Measurements from ENCODE around the gene TYR. TPM values are rescaled to one million over a fixed set of nuclear protein-coding genes. Genes with fewer than 3 reads are reported as not detected.
A peak's percentile ranks its signal among the peaks of the same experiment; 100 is the strongest.

TYR gene
- total RNA-seq, 1 donor from 2014 or later, result not detected

DNA sequence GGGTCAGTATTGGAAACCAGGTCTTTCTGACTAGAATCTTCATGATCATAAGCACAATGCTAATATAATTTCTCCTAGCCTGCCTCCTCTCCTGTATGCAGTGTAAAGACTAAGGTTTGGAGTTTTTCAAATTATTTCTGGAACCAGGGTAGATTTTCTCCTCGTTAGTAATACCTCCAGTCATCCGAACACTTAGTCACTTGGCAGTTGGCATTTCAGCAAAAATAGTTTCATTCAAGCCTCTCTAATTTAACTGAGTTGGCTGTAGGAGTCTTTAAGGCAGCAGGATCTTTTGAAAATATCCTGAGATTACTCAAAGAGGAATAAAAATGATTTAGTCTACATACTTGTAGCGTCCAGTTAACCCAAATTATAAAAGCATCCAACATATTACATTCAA is 6.3 kb downstream of the TYR start:
- H3K27ac ChIP-seq, result peak overlapping the region in 1 of 2 donors; percentile 62
- no peaks in the 10 kb centered on the region for H3K27me3 ChIP-seq
- DNase-seq (ENCODE audit: low spot score in 2 of 2), result no peak
- H3K9me3 ChIP-seq, result no peaks in the 10 kb centered on the region
- no peaks in the 10 kb centered on the region for H3K36me3 ChIP-seq
- no peak overlapping the region for H3K4me3 ChIP-seq
- intact Hi-C loops (cut with DNase I), result loop anchor here (10.0 kb wide), 1 partner anchor 849 kb away; the partner anchor contains the start of gene CTSC
- peaks cover 0 to 5% of the 10 kb centered on the region in 2 donors for H3K4me1 ChIP-seq
- TF ChIP-seq, protein P1, sequence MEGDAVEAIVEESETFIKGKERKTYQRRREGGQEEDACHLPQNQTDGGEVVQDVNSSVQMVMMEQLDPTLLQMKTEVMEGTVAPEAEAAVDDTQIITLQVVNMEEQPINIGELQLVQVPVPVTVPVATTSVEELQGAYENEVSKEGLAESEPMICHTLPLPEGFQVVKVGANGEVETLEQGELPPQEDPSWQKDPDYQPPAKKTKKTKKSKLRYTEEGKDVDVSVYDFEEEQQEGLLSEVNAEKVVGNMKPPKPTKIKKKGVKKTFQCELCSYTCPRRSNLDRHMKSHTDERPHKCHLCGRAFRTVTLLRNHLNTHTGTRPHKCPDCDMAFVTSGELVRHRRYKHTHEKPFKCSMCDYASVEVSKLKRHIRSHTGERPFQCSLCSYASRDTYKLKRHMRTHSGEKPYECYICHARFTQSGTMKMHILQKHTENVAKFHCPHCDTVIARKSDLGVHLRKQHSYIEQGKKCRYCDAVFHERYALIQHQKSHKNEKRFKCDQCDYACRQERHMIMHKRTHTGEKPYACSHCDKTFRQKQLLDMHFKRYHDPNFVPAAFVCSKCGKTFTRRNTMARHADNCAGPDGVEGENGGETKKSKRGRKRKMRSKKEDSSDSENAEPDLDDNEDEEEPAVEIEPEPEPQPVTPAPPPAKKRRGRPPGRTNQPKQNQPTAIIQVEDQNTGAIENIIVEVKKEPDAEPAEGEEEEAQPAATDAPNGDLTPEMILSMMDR (IDR thresholded peaks at IDR 0.05), result no peak

DNA sequence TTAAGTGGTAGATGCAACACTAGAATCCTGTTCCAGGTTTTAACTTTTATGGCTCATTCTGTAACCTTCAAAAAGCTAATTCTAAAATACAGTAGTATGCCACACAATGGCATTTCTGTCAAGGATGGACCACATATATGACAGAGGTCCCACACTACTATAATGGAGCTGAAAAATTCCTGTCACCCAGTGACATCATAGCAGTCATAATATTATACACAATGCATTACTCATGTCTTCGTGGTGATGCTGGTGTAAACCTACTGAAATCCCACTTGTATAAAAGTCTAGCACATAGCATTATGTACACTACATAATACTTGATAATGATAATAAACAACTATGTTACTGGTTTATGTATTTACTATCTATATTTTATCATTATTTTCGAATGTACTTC is 12.1 kb downstream of the TYR start:
- TF ChIP-seq, protein P1 (IDR thresholded peaks at IDR 0.05), result no peak
- no peaks in the 10 kb centered on the region for H3K4me1 ChIP-seq
- no peak overlapping the region for H3K4me3 ChIP-seq
- H3K27ac ChIP-seq, result no peak overlapping the region
- H3K27me3 ChIP-seq, result no peaks in the 10 kb centered on the region
- H3K9me3 ChIP-seq, result no peaks in the 10 kb centered on the region
- intact Hi-C loops (cut with DNase I), result loop anchor here (10.0 kb wide), 1 partner anchor 855 kb away; the partner anchor contains the start of gene CTSC
- no peak for DNase-seq (ENCODE audit: low spot score in 2 of 2)
- H3K36me3 ChIP-seq, result no peaks in the 10 kb centered on the region

DNA sequence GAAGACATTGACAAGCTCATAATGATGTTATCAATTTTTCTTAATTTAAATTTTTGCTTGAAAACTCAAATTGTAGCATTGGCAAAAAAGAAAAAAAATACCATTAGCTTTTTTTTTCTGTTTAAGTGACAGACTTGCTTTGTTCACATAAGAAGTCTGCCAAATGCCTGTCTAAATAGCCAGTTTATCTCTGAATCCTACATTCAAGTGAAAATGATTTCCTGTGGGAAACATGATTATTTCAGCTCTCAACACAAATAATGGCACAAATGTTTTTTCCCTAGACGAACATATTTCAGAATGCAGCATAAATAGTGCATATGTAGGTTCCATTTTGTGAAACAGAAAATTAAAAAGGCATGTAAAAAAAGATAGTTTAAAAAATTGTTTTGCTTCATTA is 23.5 kb downstream of the TYR start:
- H3K36me3 ChIP-seq, result no peaks in the 10 kb centered on the region
- H3K9me3 ChIP-seq, result no peaks in the 10 kb centered on the region
- no peak overlapping the region for H3K4me3 ChIP-seq
- no peaks in the 10 kb centered on the region for H3K27me3 ChIP-seq
- no peak overlapping the region for H3K27ac ChIP-seq
- TF ChIP-seq, protein P1 (IDR thresholded peaks at IDR 0.05), result no peak
- intact Hi-C loops (cut with DNase I), result no loop called here
- DNase-seq (ENCODE audit: low spot score in 2 of 2), result no peak
- H3K4me1 ChIP-seq, result no peaks in the 10 kb centered on the region

DNA sequence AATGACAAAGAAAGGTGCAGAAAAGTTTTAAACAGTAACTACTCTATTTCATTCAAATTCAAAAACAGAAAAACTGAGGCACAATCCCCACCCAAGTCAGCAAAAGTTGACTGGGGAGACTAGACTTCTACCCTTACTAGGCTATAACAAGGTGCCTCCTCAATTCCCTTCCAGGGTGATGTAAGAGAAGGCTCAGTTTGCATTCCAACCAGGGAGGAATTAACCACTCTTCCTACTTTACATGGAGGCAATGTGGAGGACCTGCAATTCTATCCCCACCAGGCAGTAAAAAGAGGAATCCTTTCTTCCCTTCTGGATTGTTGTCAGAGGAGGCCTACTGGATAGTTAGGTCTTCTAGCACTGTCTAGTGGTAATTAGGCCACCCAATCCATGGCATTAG is 26.1 kb downstream of the TYR start:
- no peak for DNase-seq (ENCODE audit: low spot score in 2 of 2)
- no peak overlapping the region for H3K27ac ChIP-seq
- no peak overlapping the region for H3K4me3 ChIP-seq
- no peaks in the 10 kb centered on the region for H3K27me3 ChIP-seq
- TF ChIP-seq, protein P1 (IDR thresholded peaks at IDR 0.05), result no peak
- no peaks in the 10 kb centered on the region for H3K4me1 ChIP-seq
- intact Hi-C loops (cut with DNase I), result no loop called here
- H3K9me3 ChIP-seq, result no peaks in the 10 kb centered on the region
- no peaks in the 10 kb centered on the region for H3K36me3 ChIP-seq

DNA sequence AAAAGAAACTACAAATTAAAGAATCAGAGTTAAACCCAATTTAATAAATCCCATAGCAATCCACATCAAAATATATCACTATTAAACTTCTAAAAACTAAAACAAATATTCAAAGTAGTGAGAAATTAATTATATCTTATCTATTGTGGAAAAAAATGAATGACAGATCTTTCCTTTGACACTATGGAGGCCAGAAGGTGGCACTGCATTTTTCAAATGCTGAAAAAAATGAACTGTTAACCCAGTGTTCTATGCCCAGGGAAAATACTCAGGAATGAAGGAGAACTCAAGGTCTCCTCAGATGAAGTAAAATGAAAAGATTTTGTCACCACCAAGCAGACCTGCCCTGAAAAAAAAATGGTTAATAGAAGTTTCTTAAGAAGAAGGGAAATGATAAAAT is 27.7 kb downstream of the TYR start:
- Histone ChIP-seq H3K27ac (no peak overlapping the region), H3K4me1 (no peaks in the 10 kb centered on the region), H3K27me3 (no peaks in the 10 kb centered on the region), H3K9me3 (no peaks in the 10 kb centered on the region), H3K36me3 (no peaks in the 10 kb centered on the region), H3K4me3 (no peak overlapping the region)
- intact Hi-C loops (cut with DNase I), result no loop called here
- TF ChIP-seq, protein P1 (IDR thresholded peaks at IDR 0.05), result no peak
- DNase-seq (ENCODE audit: low spot score in 2 of 2), result no peak

Measured in ascending aorta (tissue), 2 donors.